Keratinocyte (primary cell): ENCODE data around the gene RPL29. TPM values are rescaled to one million over a fixed set of nuclear protein-coding genes. Genes with fewer than 3 reads are reported as not detected.

ENCODE experiments used
- DNase-seq: peaks from one replicate; pipeline ENCODE4 v3.0.0-alpha.2; 2011; ENCODE audit warnings: low read depth, missing footprints, low spot score
- FAIRE-seq: peaks from 2 replicates; lab custom pipeline; 2011; peaks lifted over from hg19 to GRCh38; lab: Jason Lieb, UNC
- H2AFZ ChIP-seq: 2 replicates; pipeline ENCODE4 v1.6.0; 2012; ENCODE audit warnings: low read length, control low read depth, inconsistent platforms; ENCODE audit not compliant: control insufficient read depth
- H3K27ac ChIP-seq: 2 replicates; pipeline ENCODE4 v1.5.1; 2011; ENCODE audit warnings: low read length; ENCODE audit not compliant: control insufficient read depth, insufficient read depth
- H3K27me3 ChIP-seq: 3 replicates; pipeline ENCODE4 v1.6.0; 2011; ENCODE audit warnings: low read length; ENCODE audit not compliant: control insufficient read depth, insufficient read depth; ENCODE audit errors: extremely low read depth
- H3K36me3 ChIP-seq, 2 experiments: 2 replicates in 1 of 2; 3 replicates in 1 of 2; pipeline ENCODE4 v1.5.1; 2011; ENCODE audit warnings: low read length in 2 of 2, mild to moderate bottlenecking in 1 of 2; ENCODE audit not compliant: control insufficient read depth in 2 of 2, insufficient read depth in 2 of 2; ENCODE audit errors: extremely low read depth in 1 of 2
- H3K4me1 ChIP-seq: 3 replicates; pipeline ENCODE4 v1.5.1; 2011; ENCODE audit warnings: low read length; ENCODE audit not compliant: control insufficient read depth, insufficient read depth; ENCODE audit errors: extremely low read depth
- H3K4me2 ChIP-seq: 3 replicates; pipeline ENCODE4 v1.6.0; 2011; ENCODE audit warnings: low read depth, low read length; ENCODE audit not compliant: control insufficient read depth, insufficient read depth; ENCODE audit errors: extremely low read depth
- H3K4me3 ChIP-seq, 3 experiments: fragments of 200-600 bp in 1 of 3; sonication (generic) in 1 of 3; 2 replicates in 2 of 3; 3 replicates in 1 of 3; pipeline ENCODE4 v1.5.1; 2011 to 2016; ENCODE audit warnings: low read length in 3 of 3, mild to moderate bottlenecking in 3 of 3, control low read depth in 2 of 3, inconsistent platforms in 1 of 3, low read depth in 1 of 3, mixed read lengths in 1 of 3, mixed run types in 1 of 3, moderate library complexity in 1 of 3; ENCODE audit not compliant: control insufficient read depth in 2 of 3, insufficient read depth in 2 of 3; ENCODE audit errors: extremely low read depth in 1 of 3
- H3K79me2 ChIP-seq: 2 replicates; pipeline ENCODE4 v1.6.0; 2012; ENCODE audit warnings: low read length; ENCODE audit not compliant: control insufficient read depth, insufficient read depth
- H3K9ac ChIP-seq: 3 replicates; pipeline ENCODE4 v1.6.0; 2011; ENCODE audit warnings: low read length; ENCODE audit not compliant: control insufficient read depth, insufficient read depth; ENCODE audit errors: extremely low read depth
- H3K9me1 ChIP-seq: 3 replicates; pipeline ENCODE4 v1.6.0; 2011; ENCODE audit warnings: low read length; ENCODE audit not compliant: control insufficient read depth, insufficient read depth; ENCODE audit errors: extremely low read depth
- H3K9me3 ChIP-seq: 2 replicates; pipeline ENCODE4 v1.5.1; 2012; ENCODE audit warnings: low read depth, low read length; ENCODE audit not compliant: control insufficient read depth
- H4K20me1 ChIP-seq: 3 replicates; pipeline ENCODE4 v1.6.0; 2011; ENCODE audit warnings: low read length; ENCODE audit not compliant: control insufficient read depth, insufficient read depth; ENCODE audit errors: extremely low read depth
- CTCF ChIP-seq, 3 experiments: IDR thresholded peaks in 1 of 3; conservative IDR thresholded peaks in 1 of 3; optimal IDR thresholded peaks in 1 of 3; 2 replicates in 2 of 3; 3 replicates in 1 of 3; pipeline versions ENCODE3 to v1.5.1; 2011; ENCODE audit warnings: low read length in 3 of 3, mild to moderate bottlenecking in 3 of 3, moderate library complexity in 2 of 3, control low read depth in 1 of 3, inconsistent platforms in 1 of 3; ENCODE audit not compliant: insufficient read depth in 2 of 3; ENCODE audit errors: extremely low read depth in 1 of 3
- EZH2 ChIP-seq: IDR thresholded peaks from one replicate; pipeline ENCODE4 v1.6.1; 2012; ENCODE audit warnings: inconsistent platforms, mild to moderate bottlenecking, low read length, moderate library complexity
- dilution Hi-C: fragments of 300-500 bp; cut with MboI; formaldehyde crosslinking; loops from one replicate; pipeline ENCODE4 v1.7.0; 2020; ENCODE audit warnings: low sequenced_read_pairs; ENCODE audit not compliant: extremely low pct_ligation_motif_present
- polyA plus RNA-seq, 5 experiments: library from polyadenylated mRNA; depleted of rRNA in 3 of 5; stranded (reverse) in 3 of 5; stranded (forward) in 1 of 5; unstranded in 1 of 5; fragments of >200 nt; gene quantifications; 1 replicate in 1 of 5; 2 replicates in 3 of 5; 3 replicates in 1 of 5; pipeline versions ENCODE4 v1.2.1 to v1.2.3, GENCODE V29; 2011 to 2012; ENCODE audit warnings: missing spikeins in 2 of 5, low read depth in 1 of 5, low replicate concordance in 1 of 5

The RPL29 gene
- polyA plus RNA-seq, 1 donor (not counting 4 experiments of a cell fraction or from before 2014, with no cell fraction given): 1,648 TPM

- FAIRE-seq (no peak), DNase-seq (no peak)
- Histone ChIP-seq H2AFZ (no peak overlapping the region), H3K36me3 (no peaks in the 10 kb centered on the region), H4K20me1 (no peaks in the 10 kb centered on the region), H3K4me2 (no peak overlapping the region), H3K9me3 (no peaks in the 10 kb centered on the region), H3K4me1 (no peaks in the 10 kb centered on the region), H3K4me3 (no peak overlapping the region), H3K79me2 (no peaks in the 10 kb centered on the region), H3K9me1 (no peaks in the 10 kb centered on the region), H3K27me3 (no peaks in the 10 kb centered on the region), H3K27ac (no peak overlapping the region), H3K9ac (no peak overlapping the region)
- dilution Hi-C loops: no loop called here
- TF ChIP-seq EZH2 (no peak), CTCF (optimal IDR thresholded peaks at IDR 0.05 in 1 of 3, IDR thresholded peaks at IDR 0.05 in 1 of 3, conservative IDR thresholded peaks at IDR 0.05 in 1 of 3; ENCODE audit: extremely low read depth in 1 of 3, insufficient read depth in 2 of 3, low read length in 3 of 3) (no peak)
Observed at GRCh38 chr3:52014613-52015012, 18.9 kb upstream of the RPL29 start.

- Histone ChIP-seq H4K20me1 (no peaks in the 10 kb centered on the region), H3K27ac (no peak overlapping the region), H3K36me3 (no peaks in the 10 kb centered on the region), H3K9me3 (no peaks in the 10 kb centered on the region), H3K9me1 (no peaks in the 10 kb centered on the region), H2AFZ (no peak overlapping the region), H3K4me1 (no peaks in the 10 kb centered on the region), H3K9ac (no peak overlapping the region), H3K4me3 (no peak overlapping the region), H3K79me2 (no peaks in the 10 kb centered on the region), H3K27me3 (no peaks in the 10 kb centered on the region), H3K4me2 (no peak overlapping the region)
- TF ChIP-seq EZH2: no peak
- no peak for TF ChIP-seq CTCF (optimal IDR thresholded peaks at IDR 0.05 in 1 of 3, IDR thresholded peaks at IDR 0.05 in 1 of 3, conservative IDR thresholded peaks at IDR 0.05 in 1 of 3; ENCODE audit: extremely low read depth in 1 of 3, insufficient read depth in 2 of 3, low read length in 3 of 3)
- dilution Hi-C loops: no loop called here
- no peak for FAIRE-seq
- no peak for DNase-seq
Observed at GRCh38 chr3:52013802-52014598, 18.3 kb upstream of the RPL29 start.
